Posterior cingulate gyrus (tissue), 11 donors: Measurements from ENCODE around the gene RMC1.
A peak's percentile ranks its signal among the peaks of the same experiment; 100 is the strongest.
"Not testable (repeated sequence)": the region's sequence is repeated elsewhere in the genome, so short reads cannot be mapped to it uniquely, and the experiment has no call there.

ENCODE experiments used
- DNase-seq, 10 donors: peaks; one replicate each; pipeline versions ENCODE4 v3.0.0 to v3.0.0-alpha.2; 2020 to 2021; ENCODE audit warnings: mixed read lengths in 3 of 10
- intact Hi-C: fragments of 100-400 bp; cut with DNase I; formaldehyde crosslinking; loops from one replicate; pipeline ENCODE4 v1.15.1; 2023

Gene RMC1

GRCh38 chr18:23551978-23552377, 48.7 kb downstream of the RMC1 start:
- no peak for DNase-seq
- intact Hi-C loops = no loop called here

GRCh38 chr18:23552505-23552904, 49.2 kb downstream of the RMC1 start:
- intact Hi-C loops = no loop called here
- no peak for DNase-seq

- intact Hi-C loops = no loop called here
- peak in 1 of 10 donors; percentile 36 for DNase-seq
Measured at GRCh38 chr18:23553887-23554286, 50.6 kb downstream of the RMC1 start.

GRCh38 chr18:23556145-23556780, 53.0 kb downstream of the RMC1 start:
- intact Hi-C loops = no loop called here
- DNase-seq = peak in 1 of 10 donors; percentile 27

- peak in 1 of 10 donors; percentile 59 for DNase-seq
- intact Hi-C loops = not testable (repeated sequence)
Measured at GRCh38 chr18:23557511-23557910, 54.2 kb downstream of the RMC1 start.

GRCh38 chr18:23560186-23560585, 56.9 kb downstream of the RMC1 start:
- peak in 8 of 10 donors; percentile 41 to 95 (median 71) for DNase-seq
- intact Hi-C loops = no loop called here

GRCh38 chr18:23563377-23564043, 60.2 kb downstream of the RMC1 start:
- DNase-seq = peak in 1 of 10 donors; percentile 40
- intact Hi-C loops = no loop called here

- intact Hi-C loops = no loop called here
- DNase-seq = peak in 1 of 10 donors; percentile 35
Measured at GRCh38 chr18:23565916-23566547, 62.7 kb downstream of the RMC1 start.

GRCh38 chr18:23567671-23568070, 64.4 kb downstream of the RMC1 start:
- no peak for DNase-seq
- intact Hi-C loops = no loop called here

GRCh38 chr18:23568281-23569138, 65.2 kb downstream of the RMC1 start:
- DNase-seq = no peak
- intact Hi-C loops = no loop called here

- DNase-seq = no peak
- intact Hi-C loops = no loop called here
Measured at GRCh38 chr18:23569299-23570063, 66.2 kb downstream of the RMC1 start.

- intact Hi-C loops = no loop called here
- DNase-seq = peak in 2 of 10 donors; percentile 23 to 44
Measured at GRCh38 chr18:23570912-23571504, 67.7 kb downstream of the RMC1 start.

- intact Hi-C loops = no loop called here
- DNase-seq = no peak
Measured at GRCh38 chr18:23572012-23572411, 68.7 kb downstream of the RMC1 start.

- intact Hi-C loops = no loop called here
- DNase-seq = no peak
Measured at GRCh38 chr18:23572570-23572969, 69.3 kb downstream of the RMC1 start.

- intact Hi-C loops = no loop called here
- no peak for DNase-seq
Measured at GRCh38 chr18:23573020-23573419, 69.7 kb downstream of the RMC1 start.

- intact Hi-C loops = no loop called here
- peak in 1 of 10 donors; percentile 23 for DNase-seq
Measured at GRCh38 chr18:23573626-23574431, 70.5 kb downstream of the RMC1 start.

GRCh38 chr18:23574611-23575308, 71.4 kb downstream of the RMC1 start:
- peak in 1 of 10 donors; percentile 24 for DNase-seq
- intact Hi-C loops = no loop called here

- DNase-seq = peak in 1 of 10 donors; percentile 36
- intact Hi-C loops = no loop called here
Measured at GRCh38 chr18:23575309-23575651, 72.0 kb downstream of the RMC1 start.
